HEK293 (cell line): ENCODE data around the gene ZNF177.
A peak's percentile ranks its signal among the peaks of the same experiment; 100 is the strongest.
"Not testable (repeated sequence)": the region's sequence is repeated elsewhere in the genome, so short reads cannot be mapped to it uniquely, and the experiment has no call there.

Experiments used
- CTCF ChIA-PET: fragments of 350-600 bp; formaldehyde crosslinking; extraction: SDS; loops from one replicate; lab custom pipeline; 2021; ENCODE audit warnings: antibody characterized with exemption; lab: Yijun Ruan, JAX
- POLR2A ChIA-PET: fragments of 300-600 bp; formaldehyde crosslinking; extraction: SDS; loops from one replicate; lab custom pipeline; 2020; ENCODE audit warnings: antibody characterized with exemption, inconsistent platforms; lab: Yijun Ruan, JAX
- H3K27ac ChIP-seq: fragments of 200-500 bp; sonication (Bioruptor generic); 2 replicates; pipeline ENCODE4 v1.5.1; 2014; ENCODE audit warnings: low read depth, low read length, control low read depth, inconsistent platforms; ENCODE audit errors: extremely low read depth
- H3K36me3 ChIP-seq, 2 experiments: fragments of 200-500 bp in 1 of 2; sonication (Bioruptor generic) in 1 of 2; 1 replicate in 1 of 2; 2 replicates in 1 of 2; pipeline ENCODE4 v1.5.1; 2014 to 2017; ENCODE audit warnings: inconsistent platforms in 2 of 2, low read length in 2 of 2; ENCODE audit not compliant: control insufficient read depth in 2 of 2, insufficient read depth in 1 of 2
- H3K4me1 ChIP-seq: fragments of 200-500 bp; sonication (Bioruptor generic); 2 replicates; pipeline ENCODE4 v1.5.1; 2014; ENCODE audit warnings: mild to moderate bottlenecking, low read length, inconsistent platforms; ENCODE audit not compliant: control insufficient read depth, insufficient read depth
- H3K4me3 ChIP-seq: 2 replicates; pipeline ENCODE4 v1.5.1; 2011; ENCODE audit warnings: low read depth, mild to moderate bottlenecking, control low read depth, low read length, moderate library complexity
- H3K9me3 ChIP-seq: fragments of 200-500 bp; sonication (Bioruptor generic); 2 replicates; pipeline ENCODE4 v1.5.1; 2014; ENCODE audit warnings: low read depth, low read length, inconsistent platforms; ENCODE audit not compliant: control insufficient read depth, insufficient read depth
- GLI4 ChIP-seq: fragments of 450-650 bp; formaldehyde crosslinking; IDR thresholded peaks from 2 replicates; pipeline ENCODE4 v1.5.1; 2016; ENCODE audit warnings: missing biosample characterization, missing genetic modification characterization
- OSR2 ChIP-seq: fragments of 450-650 bp; formaldehyde crosslinking; IDR thresholded peaks from 2 replicates; pipeline ENCODE4 v1.5.1; 2016; ENCODE audit warnings: missing biosample characterization, missing genetic modification characterization
- RBAK ChIP-seq: fragments of 450-650 bp; formaldehyde crosslinking; IDR thresholded peaks from 2 replicates; pipeline ENCODE4 v1.5.1; 2016; ENCODE audit warnings: missing biosample characterization, missing genetic modification characterization
- REPIN1 ChIP-seq: fragments of 450-650 bp; formaldehyde crosslinking; IDR thresholded peaks from 2 replicates; pipeline ENCODE4 v1.5.1; 2017; ENCODE audit warnings: missing biosample characterization, missing genetic modification characterization, low read depth
- SCRT1 ChIP-seq: fragments of 450-650 bp; formaldehyde crosslinking; IDR thresholded peaks from 2 replicates; pipeline ENCODE4 v1.5.1; 2016; ENCODE audit warnings: missing biosample characterization, missing genetic modification characterization, borderline replicate concordance
- SETDB1 ChIP-seq: IDR thresholded peaks from one replicate; pipeline ENCODE4 v1.6.1; 2017; ENCODE audit warnings: mild to moderate bottlenecking, low read length, moderate library complexity, mixed read lengths; ENCODE audit not compliant: insufficient read length
- SP2 ChIP-seq: fragments of 450-650 bp; formaldehyde crosslinking; IDR thresholded peaks from 2 replicates; pipeline ENCODE4 v1.5.1; 2016; ENCODE audit warnings: missing biosample characterization, missing genetic modification characterization
- ZBTB1 ChIP-seq: fragments of 450-650 bp; formaldehyde crosslinking; IDR thresholded peaks from 2 replicates; pipeline ENCODE4 v1.5.1; 2016; ENCODE audit warnings: missing biosample characterization, missing genetic modification characterization
- ZBTB6 ChIP-seq: fragments of 450-650 bp; formaldehyde crosslinking; IDR thresholded peaks from 2 replicates; pipeline ENCODE4 v1.5.1; 2017; ENCODE audit warnings: missing biosample characterization, missing genetic modification characterization
- ZFP3 ChIP-seq: fragments of 450-650 bp; formaldehyde crosslinking; IDR thresholded peaks from 2 replicates; pipeline ENCODE4 v1.5.1; 2016; ENCODE audit warnings: low read depth, missing biosample characterization, missing genetic modification characterization
- ZNF112 ChIP-seq: fragments of 450-650 bp; formaldehyde crosslinking; IDR thresholded peaks from 2 replicates; pipeline ENCODE4 v1.5.0; 2017; ENCODE audit warnings: missing biosample characterization, missing genetic modification characterization
- ZNF121 ChIP-seq: fragments of 450-650 bp; formaldehyde crosslinking; IDR thresholded peaks from 2 replicates; pipeline ENCODE4 v1.5.1; 2016; ENCODE audit warnings: missing biosample characterization, missing genetic modification characterization
- ZNF146 ChIP-seq: fragments of 450-650 bp; formaldehyde crosslinking; IDR thresholded peaks from 2 replicates; pipeline ENCODE4 v1.5.1; 2016; ENCODE audit warnings: missing biosample characterization, missing genetic modification characterization
- ZNF48 ChIP-seq: fragments of 450-650 bp; formaldehyde crosslinking; IDR thresholded peaks from 2 replicates; pipeline ENCODE4 v1.5.1; 2016; ENCODE audit warnings: missing biosample characterization, missing genetic modification characterization
- ZNF530 ChIP-seq: fragments of 450-650 bp; formaldehyde crosslinking; IDR thresholded peaks from 2 replicates; pipeline ENCODE4 v1.5.1; 2016; ENCODE audit warnings: low read depth, missing biosample characterization, missing genetic modification characterization
- ZNF664 ChIP-seq: fragments of 450-650 bp; formaldehyde crosslinking; IDR thresholded peaks from 2 replicates; pipeline ENCODE4 v1.5.1; 2016; ENCODE audit warnings: missing biosample characterization, missing genetic modification characterization
- ZSCAN16 ChIP-seq: fragments of 450-650 bp; formaldehyde crosslinking; IDR thresholded peaks from 2 replicates; pipeline ENCODE4 v1.5.1; 2016; ENCODE audit warnings: missing biosample characterization, missing genetic modification characterization

ZNF177 gene

GRCh38 chr19:9321338-9321737, 41.5 kb upstream of the ZNF177 start:
- Histone ChIP-seq H3K36me3 (peaks cover 8 to 10% of the 10 kb centered on the region in 2 experiments; a peak in 2 of 3 replicates), H3K9me3 (peaks cover 3% of the 10 kb centered on the region; the same call in 1 of the 2 replicates), H3K27ac (no peak overlapping the region), H3K4me1 (no peaks in the 10 kb centered on the region), H3K4me3 (no peak overlapping the region)
- POLR2A ChIA-PET: no interaction called here
- CTCF ChIA-PET: no interaction called here
- no peak for TF ChIP-seq ZSCAN16 (tag by site-specific recombination)
- no peak for TF ChIP-seq ZNF121 (tag by site-specific recombination)
- TF ChIP-seq ZBTB1 (tag by site-specific recombination): no peak
- no peak for TF ChIP-seq SP2
- no peak for TF ChIP-seq RBAK
- TF ChIP-seq ZFP3 (tag by site-specific recombination): no peak
- no peak for TF ChIP-seq ZNF146 (tag by site-specific recombination)
- TF ChIP-seq ZNF48: no peak
- no peak for TF ChIP-seq ZNF664 (tag by site-specific recombination)
- TF ChIP-seq ZNF530 (tag by site-specific recombination): no peak
- TF ChIP-seq GLI4 (tag by site-specific recombination): no peak
- no peak for TF ChIP-seq OSR2
- TF ChIP-seq SCRT1 (tag by site-specific recombination): no peak
- TF ChIP-seq ZNF112 (tag by site-specific recombination): no peak

- H3K9me3 ChIP-seq, H3K4me1 ChIP-seq, POLR2A ChIA-PET, H3K27ac ChIP-seq, H3K4me3 ChIP-seq, CTCF ChIA-PET: not testable (repeated sequence)
- H3K36me3 ChIP-seq: peaks cover 9 to 11% of the 10 kb centered on the region in 2 experiments; a peak in 2 of 3 replicates
Measured at GRCh38 chr19:9321756-9322155, 41.1 kb upstream of the ZNF177 start.

- H3K4me1 ChIP-seq, H3K9me3 ChIP-seq, H3K4me3 ChIP-seq, POLR2A ChIA-PET, CTCF ChIA-PET, H3K27ac ChIP-seq: not testable (repeated sequence)
- peaks cover 9 to 16% of the 10 kb centered on the region in 2 experiments; a peak in 2 of 3 replicates for H3K36me3 ChIP-seq
Measured at GRCh38 chr19:9322201-9322600, 40.6 kb upstream of the ZNF177 start.

DNA sequence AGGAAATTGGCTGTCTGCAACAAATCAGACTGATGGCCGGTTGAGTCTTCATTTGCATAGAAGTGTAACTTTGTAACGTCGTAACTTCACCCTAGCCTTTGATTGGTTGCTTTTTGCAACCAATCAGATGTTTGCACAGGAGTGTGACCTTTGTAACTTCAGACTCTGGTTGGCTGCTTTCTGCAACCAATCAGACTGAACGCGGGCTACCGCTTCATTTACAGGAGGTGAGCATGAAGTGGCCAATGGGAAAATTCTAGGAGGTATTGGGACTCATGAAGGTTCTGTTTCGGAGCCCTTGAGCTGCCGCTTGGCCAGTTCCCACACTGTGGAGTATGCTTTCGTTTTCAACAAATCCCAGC, 39.3 kb upstream of the ZNF177 start:
- Histone ChIP-seq H3K36me3 (peaks cover 16 to 26% of the 10 kb centered on the region in 2 experiments), H3K27ac (peak overlapping the region; percentile 41; the same call in 1 of the 2 replicates), H3K4me1 (no peaks in the 10 kb centered on the region), H3K4me3 (peak overlapping the region; percentile 81), H3K9me3 (peaks cover 3% of the 10 kb centered on the region; the same call in 1 of the 2 replicates)
- TF ChIP-seq REPIN1 (tag by site-specific recombination) (no peak), ZBTB6 (tag by site-specific recombination) (no peak), SETDB1 (peak; percentile 78)
- ChIA-PET CTCF (interaction anchor here (0.9 to 1.3 kb wide), 4 partner anchors 11 to 263 kb away, joined by 3 to 5 read pairs (median 4); partner anchors contain the start of gene ZNF699), POLR2A (interaction anchor here (0.8 to 1.1 kb wide), 3 partner anchors 16 to 446 kb away, joined by 3 to 4 read pairs (median 4); partner anchors contain the start of gene ZNF266)
